ENCODE results near the gene THRB.

GRCh38 chr3:24087469-24087868 lies 407.2 kb downstream of the THRB start:
- TF ChIP-seq MAX (IDR thresholded peaks at IDR 0.05; ENCODE audit: low read depth) (no peak), EP300 (IDR thresholded peaks at IDR 0.05; ENCODE audit: borderline replicate concordance in 1 of 2, low read depth in 1 of 2, low read length in 1 of 2) (no peak), JUND (IDR thresholded peaks at IDR 0.05) (no peak), CTCF (IDR thresholded peaks at IDR 0.05) (no peak)
